HG03064 (cell line): ENCODE data around the gene KRTAP5-9.
"Not testable (repeated sequence)": the region's sequence is repeated elsewhere in the genome, so short reads cannot be mapped to it uniquely, and the experiment has no call there.

Experiments used
- ATAC-seq: cut with Tn5 transposase; IDR thresholded peaks from one replicate; pipeline ENCODE4 v1.9.1; 2021; ENCODE audit warnings: low read depth; ENCODE audit not compliant: unreplicated experiment

The KRTAP5-9 gene

DNA sequence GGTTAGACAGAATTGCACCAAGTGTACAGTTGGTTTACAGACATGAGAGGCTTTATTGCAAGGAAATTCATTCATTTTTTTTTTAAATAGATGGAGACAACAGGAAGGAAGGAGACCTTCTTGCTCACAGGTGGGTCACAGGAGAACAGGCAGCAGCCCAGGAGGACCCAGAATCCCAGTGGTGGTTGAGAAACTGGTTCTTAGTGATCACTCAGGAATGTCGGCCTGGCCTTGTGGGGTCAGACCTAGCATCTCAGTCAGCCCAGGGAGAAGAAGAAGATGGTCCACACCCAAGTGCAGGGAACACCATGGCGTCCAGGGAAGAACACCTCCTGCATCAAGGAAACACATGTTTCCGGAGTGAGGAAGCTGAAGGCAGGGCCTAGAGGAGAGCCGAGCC lies 33.6 kb downstream of the KRTAP5-9 start:
- ATAC-seq, result no peak

GRCh38 chr11:71582309-71582895 lies 34.2 kb downstream of the KRTAP5-9 start, which contains the start of gene KRTAP5-11:
TSS of gene KRTAP5-11 (minus strand) at chr11:71582875. CDS start at chr11:71582837, 38 bp downstream.
- no peak for ATAC-seq

DNA sequence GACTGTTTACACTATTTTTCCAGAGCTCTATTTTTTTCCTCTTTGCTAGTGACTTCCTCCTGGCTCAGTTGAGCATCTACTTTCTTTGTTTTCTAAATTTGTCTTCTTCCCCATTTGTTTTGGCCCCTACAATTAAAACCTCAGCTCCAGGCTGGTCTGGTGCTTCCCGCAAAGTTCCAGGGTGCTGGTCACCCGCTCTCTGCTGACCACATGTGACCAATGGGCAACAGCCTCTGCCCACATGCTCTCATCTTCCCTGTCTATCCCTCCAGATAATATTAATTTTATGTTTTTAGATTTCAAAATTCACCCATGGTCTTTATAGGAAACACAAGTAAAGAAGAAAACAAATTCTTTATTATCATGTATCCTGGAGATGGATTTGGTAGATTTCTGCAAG lies 34.7 kb downstream of the KRTAP5-9 start:
- not testable (repeated sequence) for ATAC-seq

GRCh38 chr11:71585673-71586072 lies 37.5 kb downstream of the KRTAP5-9 start:
- not testable (repeated sequence) for ATAC-seq

GRCh38 chr11:71588314-71588713 lies 40.1 kb downstream of the KRTAP5-9 start:
- ATAC-seq, result not testable (repeated sequence)

GRCh38 chr11:71588822-71589545 lies 40.8 kb downstream of the KRTAP5-9 start:
- not testable (repeated sequence) for ATAC-seq

DNA sequence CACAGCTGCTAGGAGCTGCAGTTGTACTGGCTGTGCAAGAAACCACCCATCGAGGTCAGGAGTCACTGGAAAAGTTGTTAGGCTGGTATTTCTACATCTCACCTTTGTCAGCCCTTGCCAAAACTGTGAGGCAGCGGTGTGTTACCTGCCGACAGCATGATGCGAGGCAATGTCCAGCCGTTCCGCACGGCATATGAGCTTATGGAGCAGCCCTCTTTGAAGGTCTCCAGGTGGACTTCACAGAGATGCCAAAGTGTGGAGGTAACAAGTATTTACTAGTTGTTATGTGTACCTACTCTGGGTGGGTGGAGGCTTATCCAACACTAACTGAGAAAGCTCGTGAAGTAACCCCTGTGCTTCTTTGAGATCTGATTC lies 41.3 kb downstream of the KRTAP5-9 start:
- ATAC-seq, result not testable (repeated sequence)
